Measurements from ENCODE around the gene WNT4. TPM values are rescaled to one million over a fixed set of nuclear protein-coding genes. Genes with fewer than 3 reads are reported as not detected.

Gene WNT4
- total RNA-seq, 1 experiment from 2014 or later, result 0.92 TPM

- CTCF ChIA-PET, result no interaction called here
- intact Hi-C loops (cut with micrococcal nuclease; ENCODE audit: unreplicated experiment) (no loop called here), in situ Hi-C loops (cut with HindIII; ENCODE audit: low pct_unique_long_range_greater_than_20kb, low sequenced_read_pairs) (no loop called here)
- no TSS peak for BruUV-seq (replicated peaks)
- H3K4me3 ChIP-seq (ENCODE audit: low read depth in 2 of 2, low read length in 2 of 2), result no peak overlapping the region
- H3K27me3 ChIP-seq (ENCODE audit: control insufficient read depth, insufficient read depth, low read length), result no peaks in the 10 kb centered on the region
- H3K9me3 ChIP-seq (ENCODE audit: control insufficient read depth, insufficient read depth, low read depth, low read length), result no peaks in the 10 kb centered on the region
- DNase-seq (ENCODE audit: low read depth, low spot score) (no peak), ATAC-seq (no peak)
- POLR2A ChIA-PET, result interaction anchor here (0.6 kb wide), 1 partner anchor 121 kb away, joined by 16 read pairs; no protein-coding TSS in a partner anchor
- H3K4me1 ChIP-seq (ENCODE audit: control insufficient read depth, insufficient read depth, low read length), result no peaks in the 10 kb centered on the region
- no peaks in the 10 kb centered on the region for H3K36me3 ChIP-seq (ENCODE audit: control insufficient read depth, insufficient read depth, low read length)
- TF ChIP-seq CTCF (IDR thresholded peaks at IDR 0.05) (no peak), POLR2AphosphoS5 (IDR thresholded peaks at IDR 0.05; ENCODE audit: low read depth, low read length) (no peak), SIN3A (IDR thresholded peaks at IDR 0.05; ENCODE audit: borderline replicate concordance, insufficient read depth, low read depth, low read length) (no peak), REST (IDR thresholded peaks at IDR 0.05; ENCODE audit: insufficient read depth in 1 of 2, low read depth in 2 of 2, low read length in 1 of 2) (no peak), TCF7L2 (IDR thresholded peaks at IDR 0.05; ENCODE audit: low read depth, low read length) (no peak)
- H3K27ac ChIP-seq (ENCODE audit: low read length), result no peak overlapping the region
Measured at GRCh38 chr1:22159891-22160290, 17.0 kb upstream of the WNT4 start.

GRCh38 chr1:22158654-22159053 lies 15.8 kb upstream of the WNT4 start:
- Histone ChIP-seq H3K36me3 (ENCODE audit: control insufficient read depth, insufficient read depth, low read length) (no peaks in the 10 kb centered on the region), H3K27me3 (ENCODE audit: control insufficient read depth, insufficient read depth, low read length) (no peaks in the 10 kb centered on the region), H3K27ac (ENCODE audit: low read length) (no peak overlapping the region), H3K9me3 (ENCODE audit: control insufficient read depth, insufficient read depth, low read depth, low read length) (no peaks in the 10 kb centered on the region), H3K4me1 (ENCODE audit: control insufficient read depth, insufficient read depth, low read length) (no peaks in the 10 kb centered on the region), H3K4me3 (ENCODE audit: low read depth in 2 of 2, low read length in 2 of 2) (no peak overlapping the region)
- ATAC-seq (no peak), DNase-seq (ENCODE audit: low read depth, low spot score) (no peak)
- ChIA-PET CTCF (no interaction called here), POLR2A (no interaction called here)
- in situ Hi-C loops (cut with HindIII; ENCODE audit: low pct_unique_long_range_greater_than_20kb, low sequenced_read_pairs), result no loop called here
- intact Hi-C loops (cut with micrococcal nuclease; ENCODE audit: unreplicated experiment), result no loop called here
- no TSS peak for BruUV-seq (replicated peaks)
- TF ChIP-seq TCF7L2 (IDR thresholded peaks at IDR 0.05; ENCODE audit: low read depth, low read length) (no peak), SIN3A (IDR thresholded peaks at IDR 0.05; ENCODE audit: borderline replicate concordance, insufficient read depth, low read depth, low read length) (no peak)

- DNase-seq (ENCODE audit: low read depth, low spot score) (no peak), ATAC-seq (no peak)
- no peak for TF ChIP-seq CTCF (IDR thresholded peaks at IDR 0.05)
- TF ChIP-seq TCF7L2 (IDR thresholded peaks at IDR 0.05; ENCODE audit: low read depth, low read length), result no peak
- TF ChIP-seq REST (IDR thresholded peaks at IDR 0.05; ENCODE audit: insufficient read depth in 1 of 2, low read depth in 2 of 2, low read length in 1 of 2), result no peak
- TF ChIP-seq POLR2AphosphoS5 (IDR thresholded peaks at IDR 0.05; ENCODE audit: low read depth, low read length), result no peak
- no peak for TF ChIP-seq SIN3A (IDR thresholded peaks at IDR 0.05; ENCODE audit: borderline replicate concordance, insufficient read depth, low read depth, low read length)
- Histone ChIP-seq H3K27me3 (ENCODE audit: control insufficient read depth, insufficient read depth, low read length) (no peaks in the 10 kb centered on the region), H3K27ac (ENCODE audit: low read length) (no peak overlapping the region), H3K9me3 (ENCODE audit: control insufficient read depth, insufficient read depth, low read depth, low read length) (no peaks in the 10 kb centered on the region), H3K4me3 (ENCODE audit: low read depth in 2 of 2, low read length in 2 of 2) (no peak overlapping the region), H3K4me1 (ENCODE audit: control insufficient read depth, insufficient read depth, low read length) (no peaks in the 10 kb centered on the region), H3K36me3 (ENCODE audit: control insufficient read depth, insufficient read depth, low read length) (no peaks in the 10 kb centered on the region)
- intact Hi-C loops (cut with micrococcal nuclease; ENCODE audit: unreplicated experiment) (no loop called here), in situ Hi-C loops (cut with HindIII; ENCODE audit: low pct_unique_long_range_greater_than_20kb, low sequenced_read_pairs) (no loop called here)
- ChIA-PET POLR2A (no interaction called here), CTCF (no interaction called here)
- BruUV-seq (replicated peaks), result no TSS peak
Measured at GRCh38 chr1:22157359-22157966, 14.6 kb upstream of the WNT4 start.
